Suprapubic skin (tissue), 3 donors: ENCODE results near the gene ITGAL.

ENCODE experiments used
- CTCF ChIP-seq, 2 donors: fragments of 200-600 bp in 1 of 2; fragments of 450-650 bp in 1 of 2; sonication (generic) in 1 of 2; IDR thresholded peaks; one replicate each; pipeline ENCODE4 v1.5.1; 2016 to 2019; ENCODE audit warnings: antibody characterized with exemption in 2 of 2, mild to moderate bottlenecking in 1 of 2, moderate library complexity in 1 of 2
- EP300 ChIP-seq: sonication (generic); formaldehyde crosslinking; IDR thresholded peaks from one replicate; pipeline ENCODE4 v1.6.1; 2017; ENCODE audit warnings: antibody characterized with exemption
- POLR2A ChIP-seq, 2 donors: fragments of 450-650 bp; IDR thresholded peaks; one replicate each; pipeline ENCODE4 v1.6.1; 2017; ENCODE audit warnings: antibody characterized with exemption in 2 of 2, mild to moderate bottlenecking in 2 of 2, moderate library complexity in 2 of 2

- TF ChIP-seq CTCF (IDR thresholded peaks at IDR 0.05) (no peak), EP300 (no peak), POLR2A (IDR thresholded peaks at IDR 0.05) (no peak)
These were observed 66.7 kb downstream of the ITGAL start for GRCh38 chr16:30539000-30539964.
